Measurements from ENCODE around the gene ARHGEF7. TPM values are rescaled to one million over a fixed set of nuclear protein-coding genes. Genes with fewer than 3 reads are reported as not detected.

ARHGEF7 gene
- total RNA-seq, 1 donor from 2014 or later, result 73.7 TPM

GRCh38 chr13:111313911-111314425 is 198.9 kb downstream of the ARHGEF7 start:
- H3K9me3 ChIP-seq (ENCODE audit: insufficient read depth, low read depth, low read length), result peaks cover 3% of the 10 kb centered on the region
- H3K27ac ChIP-seq (ENCODE audit: low read depth, low read length), result no peak overlapping the region
- DNase-seq (ENCODE audit: low read depth) (no peak), FAIRE-seq (no peak)
- H3K4me2 ChIP-seq (ENCODE audit: low read length), result no peak overlapping the region
- peaks cover 17% of the 10 kb centered on the region for H4K20me1 ChIP-seq (ENCODE audit: insufficient read depth, low read length)
- H3K4me3 Mint-ChIP-seq (ENCODE audit: unreplicated experiment), result no peak overlapping the region
- peaks cover 50% of the 10 kb centered on the region for H3K36me3 Mint-ChIP-seq (ENCODE audit: low read depth, unreplicated experiment)
- H3K27me3 Mint-ChIP-seq (ENCODE audit: low read depth, unreplicated experiment), result no peaks in the 10 kb centered on the region
- no peak overlapping the region for H3K9ac ChIP-seq (ENCODE audit: low read length)
- peak overlapping the region; percentile 10 for H3K27ac Mint-ChIP-seq (ENCODE audit: unreplicated experiment)
- H3K79me2 ChIP-seq (ENCODE audit: insufficient read depth, low read length), result peaks cover 14% of the 10 kb centered on the region
- H3K9me3 Mint-ChIP-seq (ENCODE audit: unreplicated experiment), result peaks cover 9% of the 10 kb centered on the region
- H2AFZ ChIP-seq (ENCODE audit: low read depth, low read length), result no peak overlapping the region
- no peaks in the 10 kb centered on the region for H3K27me3 ChIP-seq (ENCODE audit: insufficient read depth, low read length)
- no peak overlapping the region for H3K4me3 ChIP-seq (ENCODE audit: insufficient read depth, low read depth, low read length)
- peaks cover 6% of the 10 kb centered on the region for H3K4me1 Mint-ChIP-seq (ENCODE audit: low read depth, unreplicated experiment)
- TF ChIP-seq EZH2 (IDR thresholded peaks at IDR 0.05; ENCODE audit: insufficient read depth, low read length), result no peak
- TF ChIP-seq, protein P1, sequence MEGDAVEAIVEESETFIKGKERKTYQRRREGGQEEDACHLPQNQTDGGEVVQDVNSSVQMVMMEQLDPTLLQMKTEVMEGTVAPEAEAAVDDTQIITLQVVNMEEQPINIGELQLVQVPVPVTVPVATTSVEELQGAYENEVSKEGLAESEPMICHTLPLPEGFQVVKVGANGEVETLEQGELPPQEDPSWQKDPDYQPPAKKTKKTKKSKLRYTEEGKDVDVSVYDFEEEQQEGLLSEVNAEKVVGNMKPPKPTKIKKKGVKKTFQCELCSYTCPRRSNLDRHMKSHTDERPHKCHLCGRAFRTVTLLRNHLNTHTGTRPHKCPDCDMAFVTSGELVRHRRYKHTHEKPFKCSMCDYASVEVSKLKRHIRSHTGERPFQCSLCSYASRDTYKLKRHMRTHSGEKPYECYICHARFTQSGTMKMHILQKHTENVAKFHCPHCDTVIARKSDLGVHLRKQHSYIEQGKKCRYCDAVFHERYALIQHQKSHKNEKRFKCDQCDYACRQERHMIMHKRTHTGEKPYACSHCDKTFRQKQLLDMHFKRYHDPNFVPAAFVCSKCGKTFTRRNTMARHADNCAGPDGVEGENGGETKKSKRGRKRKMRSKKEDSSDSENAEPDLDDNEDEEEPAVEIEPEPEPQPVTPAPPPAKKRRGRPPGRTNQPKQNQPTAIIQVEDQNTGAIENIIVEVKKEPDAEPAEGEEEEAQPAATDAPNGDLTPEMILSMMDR (IDR thresholded peaks at IDR 0.05; ENCODE audit: insufficient read depth, low read depth, low read length), result no peak
- H3K4me1 ChIP-seq (ENCODE audit: insufficient read depth, low read length), result no peaks in the 10 kb centered on the region
- no peaks in the 10 kb centered on the region for H3K36me3 ChIP-seq (ENCODE audit: insufficient read depth, low read length)

GRCh38 chr13:111314852-111315251 is 199.7 kb downstream of the ARHGEF7 start:
- Histone ChIP-seq H3K9ac (ENCODE audit: low read length) (no peak overlapping the region), H3K4me2 (ENCODE audit: low read length) (no peak overlapping the region), H2AFZ (ENCODE audit: low read depth, low read length) (no peak overlapping the region), H3K4me1 (ENCODE audit: insufficient read depth, low read length) (no peaks in the 10 kb centered on the region), H3K27ac (ENCODE audit: low read depth, low read length) (no peak overlapping the region), H3K4me3 (ENCODE audit: insufficient read depth, low read depth, low read length) (no peak overlapping the region), H4K20me1 (ENCODE audit: insufficient read depth, low read length) (peaks cover 15% of the 10 kb centered on the region), H3K36me3 (ENCODE audit: insufficient read depth, low read length) (no peaks in the 10 kb centered on the region), H3K9me3 (ENCODE audit: insufficient read depth, low read depth, low read length) (peaks cover 3% of the 10 kb centered on the region), H3K79me2 (ENCODE audit: insufficient read depth, low read length) (peaks cover 13% of the 10 kb centered on the region), H3K27me3 (ENCODE audit: insufficient read depth, low read length) (no peaks in the 10 kb centered on the region)
- FAIRE-seq (no peak), DNase-seq (ENCODE audit: low read depth) (no peak)
- Mint-ChIP-seq H3K27ac (ENCODE audit: unreplicated experiment) (no peak overlapping the region), H3K4me1 (ENCODE audit: low read depth, unreplicated experiment) (peaks cover 6% of the 10 kb centered on the region), H3K9me3 (ENCODE audit: unreplicated experiment) (peaks cover 7% of the 10 kb centered on the region), H3K4me3 (ENCODE audit: unreplicated experiment) (no peak overlapping the region), H3K27me3 (ENCODE audit: low read depth, unreplicated experiment) (no peaks in the 10 kb centered on the region), H3K36me3 (ENCODE audit: low read depth, unreplicated experiment) (peaks cover 46% of the 10 kb centered on the region)
- no peak for TF ChIP-seq EZH2 (IDR thresholded peaks at IDR 0.05; ENCODE audit: insufficient read depth, low read length)
- TF ChIP-seq, protein P1 (IDR thresholded peaks at IDR 0.05; ENCODE audit: insufficient read depth, low read depth, low read length), result no peak

DNA sequence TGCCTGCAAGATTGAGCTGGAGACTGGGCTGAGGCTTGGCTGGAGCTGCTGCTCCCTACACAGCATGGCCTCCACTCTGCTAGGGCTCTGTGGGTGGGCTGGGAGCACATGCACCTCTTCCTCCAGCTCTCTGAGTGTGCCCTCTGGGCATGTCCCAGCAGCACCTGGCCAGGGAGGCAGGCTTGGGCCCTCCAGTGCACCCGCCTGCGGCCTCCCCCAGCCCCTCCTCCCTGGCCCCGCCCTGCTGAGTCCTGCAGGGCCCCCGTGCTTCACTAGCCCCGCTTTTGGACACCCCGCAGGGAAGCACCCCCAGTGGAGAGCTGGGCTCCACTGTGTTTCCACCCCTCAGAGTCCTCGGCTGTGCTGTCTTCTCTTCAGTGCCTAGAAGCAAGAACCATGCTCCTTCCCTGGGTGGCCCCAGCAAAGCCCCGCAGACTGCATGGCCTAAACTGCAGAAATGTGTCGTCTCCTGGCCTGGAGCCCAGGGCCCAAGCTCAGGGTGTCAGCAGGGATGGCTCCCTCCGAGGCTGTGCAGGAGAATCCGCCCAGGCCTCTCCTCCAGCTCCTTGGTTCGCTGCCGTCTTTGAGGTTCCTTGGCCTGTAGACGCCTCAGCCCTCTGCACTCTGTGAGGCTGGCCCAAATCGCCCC is 200.4 kb downstream of the ARHGEF7 start:
- H3K9me3 Mint-ChIP-seq (ENCODE audit: unreplicated experiment), result peaks cover 2% of the 10 kb centered on the region
- DNase-seq (ENCODE audit: low read depth), result no peak
- Histone ChIP-seq H3K36me3 (ENCODE audit: insufficient read depth, low read length) (no peaks in the 10 kb centered on the region), H3K27me3 (ENCODE audit: insufficient read depth, low read length) (no peaks in the 10 kb centered on the region), H3K9ac (ENCODE audit: low read length) (no peak overlapping the region), H3K27ac (ENCODE audit: low read depth, low read length) (no peak overlapping the region), H3K4me2 (ENCODE audit: low read length) (no peak overlapping the region), H4K20me1 (ENCODE audit: insufficient read depth, low read length) (peaks cover 9% of the 10 kb centered on the region), H2AFZ (ENCODE audit: low read depth, low read length) (no peak overlapping the region), H3K79me2 (ENCODE audit: insufficient read depth, low read length) (peaks cover 7% of the 10 kb centered on the region), H3K4me3 (ENCODE audit: insufficient read depth, low read depth, low read length) (no peak overlapping the region), H3K9me3 (ENCODE audit: insufficient read depth, low read depth, low read length) (peaks cover 3% of the 10 kb centered on the region), H3K4me1 (ENCODE audit: insufficient read depth, low read length) (no peaks in the 10 kb centered on the region)
- H3K4me3 Mint-ChIP-seq (ENCODE audit: unreplicated experiment), result no peak overlapping the region
- no peak for FAIRE-seq
- H3K4me1 Mint-ChIP-seq (ENCODE audit: low read depth, unreplicated experiment), result peaks cover 6% of the 10 kb centered on the region
- H3K27ac Mint-ChIP-seq (ENCODE audit: unreplicated experiment), result no peak overlapping the region
- H3K27me3 Mint-ChIP-seq (ENCODE audit: low read depth, unreplicated experiment), result no peaks in the 10 kb centered on the region
- TF ChIP-seq EZH2 (IDR thresholded peaks at IDR 0.05; ENCODE audit: insufficient read depth, low read length), result no peak
- TF ChIP-seq, protein P1 (IDR thresholded peaks at IDR 0.05; ENCODE audit: insufficient read depth, low read depth, low read length), result no peak
- peaks cover 43% of the 10 kb centered on the region for H3K36me3 Mint-ChIP-seq (ENCODE audit: low read depth, unreplicated experiment)
